ENCODE results near the gene HBP1.
"Not testable (repeated sequence)": the region's sequence is repeated elsewhere in the genome, so short reads cannot be mapped to it uniquely, and the experiment has no call there.

The HBP1 gene

GRCh38 chr7:107168233-107169119 is at the start of gene HBP1:
TSS of gene HBP1 (plus strand) at chr7:107169003. CDS start at chr7:107179894, 10,891 bp downstream.
- peak; percentile 99 for DNase-seq

DNA sequence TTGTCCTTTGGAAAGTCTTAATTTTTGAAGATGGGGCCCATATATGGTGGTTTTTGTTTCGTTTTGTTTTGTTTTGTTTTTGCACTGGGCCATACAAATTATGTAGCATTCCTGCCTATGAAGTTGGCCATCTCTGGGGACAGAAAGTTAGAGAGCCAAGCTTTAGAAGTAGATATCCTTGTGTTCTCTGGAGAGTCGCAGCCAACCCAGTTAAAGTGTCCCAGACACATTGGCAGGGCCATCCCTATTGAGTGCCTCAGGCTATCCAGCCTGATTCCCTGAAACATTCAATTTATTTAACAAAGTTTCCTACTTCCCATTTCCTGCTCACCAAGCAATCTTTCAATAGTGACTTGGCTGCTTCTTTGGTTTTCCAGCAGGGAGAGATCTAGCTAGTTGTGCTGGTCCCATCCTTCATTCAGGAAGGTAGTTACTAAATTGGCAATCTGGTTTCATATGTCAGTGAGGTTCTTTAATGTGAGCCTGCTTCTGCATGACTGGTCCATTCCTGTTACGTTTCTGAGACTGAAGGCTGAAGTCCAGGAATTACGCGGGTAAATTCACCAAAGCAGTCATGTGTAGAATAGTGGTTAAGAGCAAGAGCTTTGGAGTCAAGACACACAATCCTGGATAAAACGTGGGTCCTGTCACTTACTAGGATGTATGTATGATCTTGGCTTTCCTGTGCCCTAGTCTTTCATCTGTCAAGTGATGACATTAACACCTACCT is 49.3 kb upstream of the HBP1 start:
- peak; percentile 4 for DNase-seq

DNA sequence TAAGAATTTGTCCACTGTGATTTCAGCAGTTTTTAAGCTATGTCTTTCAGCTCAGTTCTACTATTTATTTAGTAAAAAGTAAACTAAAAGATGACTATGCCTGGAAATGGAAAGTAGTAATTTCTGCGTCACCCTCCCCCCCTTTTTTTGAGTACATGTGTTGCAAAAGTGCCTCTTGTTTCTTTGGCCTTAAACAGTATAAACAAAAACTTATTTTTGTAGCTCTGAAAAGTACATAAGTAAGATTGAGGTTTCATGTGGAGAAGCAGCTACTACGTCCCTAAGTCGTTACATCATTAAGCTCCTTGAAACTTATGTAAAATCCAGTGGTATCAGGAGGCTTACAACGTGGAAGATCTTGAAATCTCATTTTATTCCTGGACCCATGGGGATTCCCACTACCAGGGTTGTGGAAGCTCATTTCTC is 46.3 kb upstream of the HBP1 start:
- DNase-seq: no peak

DNA sequence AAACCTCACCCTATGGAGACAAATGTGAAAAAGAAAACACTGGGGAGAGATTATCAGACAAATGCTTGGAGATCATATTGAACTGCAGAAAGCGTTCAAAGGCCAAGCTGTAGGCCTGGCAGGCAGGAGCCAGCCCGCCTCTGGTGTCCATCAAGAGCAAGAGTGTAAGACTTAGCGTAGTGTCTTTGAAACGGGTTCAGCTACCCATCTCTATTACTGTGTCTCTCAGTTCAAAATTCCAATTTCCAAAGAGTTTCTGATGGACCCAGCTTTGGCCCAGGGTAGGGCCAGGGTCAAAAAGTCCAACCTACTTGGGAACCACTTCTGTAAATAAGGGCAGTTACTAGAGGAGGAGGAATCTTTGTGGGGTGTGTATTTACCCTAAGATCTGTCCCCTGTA is 45.4 kb upstream of the HBP1 start:
- no peak for DNase-seq

- DNase-seq: no peak
Observed at GRCh38 chr7:107125475-107125874, 43.3 kb upstream of the HBP1 start.

DNA sequence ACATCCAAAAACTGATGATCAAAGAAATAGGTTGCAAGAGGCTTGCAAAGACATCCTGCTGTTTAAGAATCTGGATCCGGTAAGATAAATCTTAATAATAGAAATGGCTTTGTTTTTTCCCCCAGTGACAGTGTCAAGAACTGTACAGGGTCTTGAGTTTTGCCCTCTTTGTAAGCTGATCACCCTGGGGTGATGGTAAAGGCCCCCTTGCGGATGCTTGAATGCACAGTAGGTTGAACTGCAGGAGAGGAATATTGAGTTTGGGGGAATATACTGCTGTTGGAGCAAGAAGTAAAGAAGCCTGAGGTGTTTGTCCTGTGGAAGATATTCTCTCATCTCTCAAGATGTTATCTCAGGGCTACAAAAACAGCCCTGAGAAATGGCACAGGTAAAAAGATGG is 40.6 kb upstream of the HBP1 start:
- DNase-seq: no peak

- no peak for DNase-seq
Observed at GRCh38 chr7:107128748-107129147, 40.1 kb upstream of the HBP1 start.

- DNase-seq: no peak
Observed at GRCh38 chr7:107130487-107131220, 38.1 kb upstream of the HBP1 start.

GRCh38 chr7:107133396-107133795 is 35.4 kb upstream of the HBP1 start:
- peak; percentile 57 for DNase-seq

DNA sequence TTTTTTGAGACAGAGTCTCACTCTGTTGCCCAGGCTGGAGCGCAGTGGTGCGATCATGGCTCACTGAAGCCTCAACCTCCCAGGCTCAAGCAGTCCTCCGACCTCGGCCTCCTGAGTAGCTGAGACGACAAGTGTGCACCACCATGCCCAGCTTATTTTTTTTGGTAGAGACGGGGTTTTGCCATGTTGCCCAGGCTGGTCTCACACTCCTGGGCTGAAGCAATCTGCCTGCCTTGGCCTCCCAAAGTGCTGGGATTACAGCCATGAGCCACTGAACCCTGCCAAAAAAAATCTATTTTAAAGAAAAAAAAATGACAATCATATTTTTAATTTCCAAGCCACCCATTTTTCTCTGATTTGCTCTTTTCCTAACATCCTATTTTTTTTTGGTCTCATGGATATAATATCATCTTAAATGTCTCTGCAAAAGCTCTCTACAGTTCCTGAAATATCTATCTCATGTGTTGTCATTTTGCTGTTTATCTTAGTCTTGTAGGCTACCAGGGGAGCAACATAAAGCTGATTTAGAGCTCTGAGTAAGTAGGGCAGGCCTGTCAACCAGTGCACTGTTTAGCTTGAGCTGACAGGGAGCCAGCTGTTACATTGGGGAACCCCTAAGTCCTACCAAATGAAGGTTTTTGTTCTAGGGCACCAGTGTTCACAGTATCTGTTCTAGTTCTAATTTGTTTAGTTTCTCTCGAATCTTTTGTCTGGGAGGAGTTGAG is 29.9 kb upstream of the HBP1 start:
- no peak for DNase-seq

GRCh38 chr7:107143875-107144274 is 24.9 kb upstream of the HBP1 start:
- DNase-seq: not testable (repeated sequence)

- no peak for DNase-seq
Observed at GRCh38 chr7:107145067-107145838, 23.6 kb upstream of the HBP1 start.

DNA sequence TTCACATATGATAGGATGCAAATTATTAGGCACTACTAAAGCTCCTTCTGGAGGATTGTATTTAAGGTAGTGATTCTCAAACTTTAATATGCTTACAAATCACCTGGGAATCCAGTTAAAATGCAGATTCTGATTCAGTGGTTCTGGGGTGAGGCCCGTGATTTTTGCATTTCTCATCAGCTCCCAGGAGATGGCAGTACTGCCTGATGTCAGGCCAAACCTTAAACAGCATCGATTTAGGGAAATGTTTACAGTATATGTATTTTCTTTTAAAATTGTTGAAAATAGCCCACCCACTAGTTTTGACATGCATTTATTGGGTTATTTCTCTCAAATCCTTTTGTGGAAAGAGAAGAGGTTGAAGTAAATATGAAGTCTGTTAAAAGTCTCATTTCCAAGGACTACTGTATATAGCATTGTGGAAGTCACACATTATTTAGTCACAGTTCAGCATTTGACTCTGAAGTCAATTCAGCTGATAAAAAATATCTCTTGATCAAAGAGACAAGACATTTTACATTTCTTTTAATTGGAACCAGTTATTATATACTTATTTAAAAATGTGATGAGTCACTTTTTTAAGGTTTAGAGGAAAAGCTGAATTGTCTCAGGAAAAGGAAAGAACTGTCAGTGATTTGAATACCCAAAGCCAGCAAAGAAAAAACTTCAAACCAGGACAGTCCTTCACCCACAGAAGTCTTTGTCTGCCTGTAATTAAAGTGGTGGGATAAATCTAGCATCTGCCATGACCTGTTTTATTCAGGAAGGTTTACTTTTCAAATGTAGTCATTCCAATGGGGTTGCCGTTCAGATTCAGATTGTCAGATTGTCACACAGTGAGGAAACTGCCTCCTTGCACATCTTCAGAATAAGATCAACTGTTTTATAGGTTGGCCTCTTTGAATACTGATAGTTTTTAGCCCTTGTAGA is 21.1 kb upstream of the HBP1 start:
- peak; percentile 43 for DNase-seq

- DNase-seq: no peak
Observed at GRCh38 chr7:107148721-107149120, 20.1 kb upstream of the HBP1 start.

- DNase-seq: no peak
Observed at GRCh38 chr7:107149863-107150262, 18.9 kb upstream of the HBP1 start.

DNA sequence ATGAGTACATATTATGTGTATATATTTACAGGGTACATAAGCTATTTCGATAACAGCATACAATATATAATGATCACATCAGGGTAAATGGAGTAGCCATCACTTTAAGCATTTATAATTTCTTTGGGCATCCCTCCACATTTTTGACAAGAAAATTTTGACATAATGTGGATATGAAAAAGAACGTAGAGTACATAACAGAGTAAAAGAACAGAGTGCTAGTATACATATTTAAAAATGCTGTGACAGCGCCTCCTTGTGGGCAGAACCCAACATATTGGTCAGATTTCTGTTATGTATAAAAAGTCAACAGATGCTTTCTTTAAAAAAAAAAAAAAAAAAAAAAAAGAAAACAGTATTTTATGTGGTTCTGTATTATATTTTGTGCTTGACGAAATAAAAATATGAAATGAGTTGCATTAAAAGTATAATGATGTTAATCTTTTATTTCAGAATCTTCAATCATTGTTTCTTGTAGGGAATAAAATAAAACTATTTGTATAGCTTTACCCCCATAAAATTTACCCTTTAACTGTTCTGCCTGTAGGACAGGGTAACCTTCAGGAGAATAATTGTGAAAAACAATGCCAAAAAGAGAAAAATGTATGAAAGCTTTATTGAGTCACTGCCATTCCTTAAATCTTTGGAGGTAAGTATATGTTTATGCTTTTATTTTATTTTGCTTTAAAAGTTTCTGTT is 18.3 kb upstream of the HBP1 start:
- peak; percentile 83 for DNase-seq

GRCh38 chr7:107151538-107151937 is 17.3 kb upstream of the HBP1 start:
- no peak for DNase-seq

- no peak for DNase-seq
Observed at GRCh38 chr7:107152011-107152410, 16.8 kb upstream of the HBP1 start.

DNA sequence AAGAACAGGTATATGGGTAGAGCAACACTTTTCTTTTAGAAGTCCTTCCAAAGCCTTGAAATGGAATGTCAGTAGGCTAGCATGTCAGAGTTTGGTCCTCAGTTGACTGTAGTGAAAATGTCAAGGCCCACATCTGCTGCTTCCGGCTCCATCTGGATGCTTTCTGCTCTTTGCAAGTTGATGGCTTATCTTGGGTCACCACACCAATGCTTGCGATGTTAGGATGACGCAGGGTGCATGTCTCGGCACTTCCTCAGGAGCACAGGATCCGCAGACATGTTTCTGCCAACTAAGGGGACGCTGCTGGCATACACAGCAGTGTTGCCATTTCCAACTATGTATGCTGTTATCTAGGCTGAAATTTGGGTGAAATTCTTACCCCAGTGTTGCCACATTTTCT is 14.0 kb upstream of the HBP1 start:
- no peak for DNase-seq

DNA sequence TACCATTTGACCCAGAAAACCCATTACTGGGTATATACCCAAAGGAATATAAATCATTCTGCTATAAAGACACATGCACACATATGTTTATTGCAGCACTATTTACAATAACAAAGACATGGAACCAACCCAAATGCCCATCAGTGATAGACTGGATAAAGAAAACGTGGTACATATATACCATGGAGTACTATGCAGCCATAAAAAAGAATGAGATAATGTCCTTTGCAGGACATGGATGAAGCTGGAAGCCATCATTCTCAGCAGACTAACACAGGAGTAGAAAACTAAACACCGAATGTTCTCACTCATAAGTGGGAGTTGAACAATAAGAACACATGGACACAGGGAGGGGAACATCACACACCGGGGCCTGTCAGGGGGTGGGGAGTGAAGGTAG is 13.1 kb upstream of the HBP1 start:
- not testable (repeated sequence) for DNase-seq

Data from NCI-H1694 treated with DMSO at 0.1 percent for 48 hours (cell line).